ENCODE data around the gene ACACA.

ACACA gene

DNA sequence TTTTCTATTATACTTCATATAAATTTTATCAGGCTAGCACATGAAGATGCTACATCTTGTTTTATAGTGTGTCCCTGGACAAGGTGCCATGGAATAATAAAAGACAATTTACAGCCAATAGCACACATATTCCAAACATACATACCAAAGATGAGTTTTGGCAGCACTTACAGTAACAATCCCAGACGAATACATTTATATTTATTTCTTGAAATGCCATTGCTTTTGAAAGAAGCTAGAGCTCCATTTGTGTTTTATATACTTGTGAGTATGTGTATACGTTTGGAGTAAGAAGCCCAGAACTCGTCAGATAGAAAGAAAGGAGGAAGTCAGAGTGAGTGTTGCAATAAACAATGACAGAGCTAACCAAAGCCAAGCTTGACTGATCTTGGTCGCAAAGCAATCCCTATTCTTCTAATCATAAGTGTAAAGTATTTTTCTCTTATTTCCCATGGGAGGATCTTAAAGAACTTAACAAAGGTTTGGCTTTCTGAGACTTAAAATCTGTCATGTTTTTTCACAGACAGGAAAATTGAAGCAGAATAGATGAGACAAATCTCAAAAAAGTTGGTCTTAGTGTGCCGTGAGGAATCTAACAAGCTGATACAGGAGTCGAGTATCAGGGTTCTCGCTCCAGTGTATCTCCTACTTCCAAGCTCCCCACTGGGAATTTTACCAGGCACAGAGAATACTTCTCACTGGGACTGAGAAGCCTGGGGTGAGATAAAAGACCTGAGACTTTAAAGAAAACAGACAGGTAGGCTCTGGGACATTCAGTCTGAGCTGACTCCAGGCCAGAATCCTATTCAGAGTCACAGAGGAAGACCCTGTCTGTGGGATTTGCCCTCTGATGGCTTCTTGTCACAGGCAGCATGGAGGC lies 282.5 kb downstream of the ACACA start:
- no peak for DNase-seq

DNA sequence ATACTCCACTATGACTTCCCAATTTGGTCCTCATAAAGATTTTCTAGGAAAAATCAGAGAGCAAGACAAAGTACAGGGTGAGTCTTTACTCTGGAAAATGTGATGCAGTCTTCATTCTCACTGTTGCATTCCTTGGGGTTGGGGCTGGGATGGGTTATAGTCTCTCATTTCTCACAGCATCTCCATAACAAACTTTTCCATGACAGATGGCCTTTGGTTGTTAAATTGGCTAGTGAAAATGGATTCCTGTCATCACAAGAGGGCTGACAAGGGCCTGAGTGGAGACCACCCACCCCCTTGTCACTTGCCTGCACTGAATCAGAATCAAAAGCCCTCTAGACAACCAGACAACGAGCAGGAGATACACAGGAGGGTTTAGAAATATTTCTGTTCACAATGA lies 283.2 kb downstream of the ACACA start:
- DNase-seq = no peak

DNA sequence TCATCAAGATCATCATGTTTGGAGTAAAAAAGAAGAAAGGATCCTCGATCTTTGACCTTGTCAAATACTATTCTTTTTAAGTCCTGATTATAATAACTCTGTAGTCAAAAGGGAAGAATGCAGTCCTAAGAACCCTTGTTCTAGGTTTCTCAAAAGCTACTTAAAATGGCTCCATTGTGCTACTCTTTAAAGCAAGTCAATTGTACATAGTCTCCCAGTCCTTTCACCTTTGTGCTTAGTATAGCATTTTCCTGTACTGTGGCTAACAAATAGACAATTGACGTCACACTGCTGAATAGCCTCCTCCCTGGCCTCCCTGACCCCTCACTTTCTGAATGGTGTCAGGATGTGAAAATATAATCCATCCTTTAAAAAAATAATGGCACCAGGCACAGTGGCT lies 285.0 kb downstream of the ACACA start:
- no peak for DNase-seq

DNA sequence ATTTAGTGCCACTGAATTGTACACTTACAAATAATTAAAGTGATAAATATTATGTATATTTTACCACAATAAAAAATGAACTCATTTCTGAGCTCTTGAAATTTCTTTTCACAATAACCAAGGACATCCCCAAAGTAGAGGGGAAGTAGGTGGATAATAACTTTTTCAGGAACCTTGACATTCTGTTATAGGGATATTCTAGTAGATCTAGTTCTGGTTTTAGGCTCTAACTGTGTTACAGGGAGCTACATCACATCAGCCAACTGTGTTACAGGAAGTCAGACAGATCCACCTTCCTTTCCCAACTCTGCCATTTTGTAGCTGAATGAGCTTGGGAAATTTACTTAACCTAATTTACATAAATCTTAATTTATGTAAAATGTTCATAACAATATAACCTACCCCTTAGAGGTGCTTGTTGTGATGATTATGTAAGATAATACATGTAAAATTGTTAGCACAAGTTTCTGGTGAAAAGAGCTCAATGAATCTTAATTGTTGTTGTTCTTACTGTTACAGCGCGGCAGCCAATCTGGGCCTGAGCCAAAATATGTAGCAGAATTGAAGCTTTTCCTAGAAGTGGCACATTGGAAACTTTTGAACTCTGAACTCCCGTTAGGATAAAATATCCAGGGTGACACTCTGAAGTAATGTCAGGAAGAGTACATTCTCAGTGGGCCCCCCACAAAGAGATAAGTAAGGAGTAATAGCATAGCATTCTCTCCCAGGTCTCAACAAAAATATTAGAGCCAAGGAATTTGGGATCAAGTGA lies 288.1 kb downstream of the ACACA start:
- no peak for DNase-seq

DNA sequence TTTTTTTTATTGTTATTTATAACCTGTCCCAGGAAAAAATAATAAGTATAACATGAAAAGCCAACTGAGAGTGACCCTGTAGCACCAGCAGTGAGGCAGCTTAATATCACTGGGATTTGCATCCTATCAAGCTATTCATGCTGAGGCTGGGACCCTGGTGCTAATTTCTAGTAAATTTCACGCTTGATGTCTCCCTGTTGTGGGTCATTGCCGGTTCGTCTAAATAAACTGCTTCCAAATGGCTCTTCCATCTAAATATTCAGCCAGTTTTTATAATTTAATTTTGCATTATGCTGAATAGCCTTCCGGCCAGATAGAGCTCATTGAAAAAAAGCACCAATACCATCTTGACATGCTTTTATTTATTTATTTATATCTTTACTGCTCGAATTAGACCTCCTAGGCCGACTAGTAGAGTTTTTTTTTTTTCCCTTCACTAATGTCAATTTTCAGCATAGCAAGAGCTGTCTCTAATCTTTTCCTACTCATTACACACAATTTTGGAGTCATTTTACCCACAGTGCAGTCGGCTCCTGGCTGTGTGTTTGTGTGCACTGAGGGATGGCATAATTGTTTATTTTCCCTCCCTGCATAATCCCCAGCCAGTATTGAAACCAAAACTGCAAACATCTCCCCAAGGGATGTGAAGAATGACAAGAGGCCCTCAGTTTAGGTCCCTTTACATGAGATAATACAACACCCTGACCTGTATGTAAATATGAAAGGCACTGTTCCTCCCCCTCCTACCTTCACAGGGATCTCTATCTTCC lies 289.1 kb downstream of the ACACA start:
- no peak for DNase-seq

DNA sequence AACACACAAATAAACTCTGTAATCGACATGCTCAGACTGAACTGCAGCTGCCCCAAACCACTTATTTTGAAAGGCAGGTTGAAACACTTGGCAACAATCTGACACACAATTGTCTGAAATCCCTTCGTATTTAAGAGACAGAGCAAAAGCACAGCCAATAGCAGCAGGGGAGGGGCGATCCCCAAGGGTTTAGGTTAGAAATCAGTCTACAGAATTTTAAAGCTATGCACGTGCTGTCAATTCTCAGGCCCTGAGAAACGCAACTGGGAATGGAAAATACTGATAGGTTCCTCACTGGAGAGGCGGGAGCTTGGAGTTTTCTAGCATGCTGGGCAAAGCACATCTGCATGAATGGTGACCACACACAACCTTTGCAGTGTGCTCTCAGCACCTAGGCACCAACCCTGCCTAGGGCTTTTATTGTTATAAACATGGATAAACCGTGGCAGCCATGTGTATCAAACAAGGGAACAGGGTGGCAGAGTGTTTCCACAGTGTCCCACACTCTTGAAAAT lies 289.9 kb downstream of the ACACA start:
- DNase-seq = no peak

DNA sequence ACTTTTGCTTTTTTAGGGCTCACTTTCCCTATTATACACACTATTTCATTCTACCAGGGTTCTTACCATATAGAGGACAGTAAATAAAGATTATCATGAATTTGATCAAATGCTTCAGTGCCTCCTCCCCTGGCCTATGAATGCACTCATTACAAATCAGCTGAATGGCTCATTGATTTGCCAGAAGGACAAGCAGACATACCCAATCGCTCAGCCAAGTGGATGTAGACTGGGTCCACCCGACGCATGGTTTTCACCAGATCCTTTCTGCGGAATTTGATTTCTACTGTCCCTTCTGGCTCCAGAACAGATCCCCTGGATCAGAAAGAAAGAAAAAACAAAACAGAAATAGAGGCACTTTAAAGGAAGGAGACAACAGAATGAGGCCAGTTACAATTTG lies 295.3 kb downstream of the ACACA start:
- DNase-seq = no peak

DNA sequence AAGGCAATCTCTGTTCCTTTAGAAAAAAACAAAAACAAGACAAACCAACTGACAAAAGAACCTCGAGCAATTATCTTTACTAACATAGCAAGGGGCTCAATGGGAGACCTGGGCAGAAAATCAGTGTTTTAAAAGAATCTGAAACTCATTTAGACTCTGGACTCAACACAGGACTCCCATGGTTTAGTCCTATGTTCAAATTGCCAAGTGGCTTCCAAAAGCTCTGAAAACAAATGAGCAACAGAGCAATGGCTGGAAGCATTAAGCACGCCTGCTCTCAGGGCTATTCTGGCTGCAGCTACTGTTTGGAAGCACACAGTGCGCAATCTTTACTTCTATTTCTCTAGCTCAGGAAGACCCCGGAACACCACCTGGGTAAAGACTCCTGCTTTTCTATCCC lies 295.9 kb downstream of the ACACA start:
- DNase-seq = no peak

DNA sequence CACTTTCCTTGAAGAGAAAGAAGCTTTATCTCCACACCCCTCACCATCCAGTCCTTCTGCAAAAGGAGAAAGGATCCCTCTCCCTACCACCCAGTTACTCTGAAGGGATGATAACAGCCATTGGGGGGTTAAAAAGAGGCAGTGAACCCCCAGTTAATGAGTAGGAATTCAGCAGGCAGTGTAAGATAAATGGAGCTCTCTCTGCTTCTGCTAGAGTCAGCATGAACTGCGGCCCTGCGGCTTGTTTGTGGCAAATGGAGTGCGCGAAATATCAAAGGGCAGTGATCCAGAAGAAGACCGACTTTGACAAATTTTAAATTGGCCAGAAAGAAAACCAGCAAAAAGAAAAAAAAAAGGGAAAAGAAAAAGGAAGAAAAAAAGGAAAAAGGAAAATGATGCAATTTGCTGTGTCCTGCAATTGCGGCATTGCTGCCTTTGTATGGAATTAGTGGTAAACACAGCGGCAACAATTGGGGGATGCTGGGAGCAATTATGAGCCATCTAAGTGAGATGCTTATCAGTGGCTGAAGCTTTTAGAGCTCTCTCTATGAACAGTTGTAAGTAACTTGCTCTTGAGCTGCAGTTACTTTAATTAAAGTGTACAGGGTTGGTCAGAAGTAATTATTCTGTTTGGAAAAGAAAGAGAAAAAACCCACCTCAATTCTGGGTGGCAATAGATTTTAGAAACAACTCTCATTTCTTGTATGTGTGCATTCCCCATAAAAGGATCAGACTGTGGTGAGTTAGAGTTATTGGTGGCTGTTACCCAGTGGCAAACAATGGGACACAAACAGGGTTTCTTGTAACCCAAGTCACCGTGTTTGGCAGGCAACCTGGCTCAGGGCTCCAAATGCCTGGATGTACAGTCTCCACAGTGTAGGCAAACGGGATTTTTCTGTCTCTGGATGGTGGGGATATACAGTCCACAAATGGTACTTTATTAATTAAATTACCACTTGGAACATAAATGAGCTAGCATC lies 296.6 kb downstream of the ACACA start:
- no peak for DNase-seq

DNA sequence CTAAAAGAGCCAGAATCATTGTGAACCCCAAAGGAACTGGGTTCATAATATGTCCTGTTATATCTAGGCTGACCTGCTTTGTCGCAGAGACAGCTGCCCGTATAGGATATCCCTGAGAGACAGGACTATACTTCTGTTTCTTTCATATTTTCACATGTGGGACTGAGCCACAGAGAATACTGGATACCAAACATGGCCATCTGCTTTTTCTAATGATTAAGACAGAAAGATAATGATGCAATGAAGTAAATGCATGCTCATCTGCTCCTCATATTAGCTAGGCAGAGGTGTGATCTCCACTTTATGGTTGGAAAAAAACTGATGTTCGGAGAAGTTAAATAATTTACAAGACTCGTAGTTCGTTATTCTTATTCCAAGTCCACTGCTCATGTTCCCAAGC lies 297.5 kb downstream of the ACACA start:
- DNase-seq = no peak

DNA sequence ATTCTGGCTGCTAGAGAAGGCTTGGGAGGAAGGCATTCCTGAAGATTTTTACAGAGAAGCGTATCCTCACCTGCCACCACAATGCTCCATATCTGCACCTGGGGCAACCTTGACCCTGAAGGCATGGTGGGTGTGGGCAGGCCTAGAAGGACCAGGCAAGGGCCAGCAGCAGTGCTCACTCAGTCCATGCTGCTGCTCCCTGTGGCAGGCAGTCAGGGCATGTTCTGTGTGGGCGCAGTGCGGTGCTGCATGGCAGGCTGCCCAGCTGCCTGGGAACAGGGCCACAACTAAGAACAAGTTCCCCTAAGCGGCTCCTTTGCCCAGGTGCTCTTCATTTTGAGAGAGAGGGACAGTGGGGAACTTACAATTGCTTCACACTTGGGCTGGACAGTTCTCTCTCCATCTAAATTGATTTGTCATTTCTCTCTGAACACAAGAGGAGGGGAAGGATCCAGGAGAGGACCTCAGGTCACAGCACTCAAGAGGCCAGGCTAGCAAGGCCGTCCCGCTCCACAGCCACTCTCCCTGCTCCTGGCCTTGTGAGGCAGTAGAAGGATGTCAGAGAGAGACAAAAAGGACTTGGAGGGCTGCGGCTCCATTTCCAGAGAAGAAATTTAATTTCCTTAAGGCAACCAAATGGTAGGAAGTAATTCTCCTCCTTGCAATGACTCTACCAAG lies 299.1 kb downstream of the ACACA start:
- DNase-seq = no peak

DNA sequence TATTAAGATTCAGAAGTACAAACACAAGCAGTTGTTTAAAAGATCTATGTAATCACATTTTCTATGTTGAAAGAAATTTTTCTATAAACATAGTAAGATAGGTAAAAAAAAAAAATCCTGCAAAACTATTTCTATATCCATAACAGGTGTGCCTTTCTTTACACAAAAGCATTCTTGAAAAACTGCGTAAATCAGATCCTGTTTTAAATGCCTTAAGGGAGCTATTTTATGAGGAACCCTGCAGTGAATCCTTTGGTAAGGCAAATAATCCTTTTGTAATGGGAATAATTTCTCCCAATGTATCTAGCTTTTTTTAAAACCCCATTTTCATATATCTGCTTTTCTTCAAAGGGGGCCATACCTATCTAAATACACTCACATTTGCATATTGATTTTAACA lies 300.6 kb downstream of the ACACA start:
- DNase-seq = no peak

DNA sequence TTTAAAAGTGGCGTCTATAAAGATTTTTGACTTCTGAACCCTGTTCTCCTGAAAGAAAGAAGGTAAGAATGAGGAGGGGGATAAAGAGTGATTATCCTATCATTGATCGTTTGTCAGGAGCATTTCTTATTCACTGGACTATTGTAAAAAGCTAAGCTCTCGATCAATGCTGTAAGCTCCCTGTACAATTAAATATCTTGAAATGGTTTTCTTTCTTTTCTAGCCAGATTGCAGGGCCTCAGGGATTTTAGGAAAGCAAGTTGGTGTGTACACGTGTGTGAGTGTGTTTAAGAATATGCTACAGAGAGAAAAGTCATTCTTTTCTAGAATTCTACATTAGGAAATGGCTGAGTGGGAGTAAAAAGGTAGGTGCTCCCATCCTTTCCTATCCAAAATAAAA lies 303.4 kb downstream of the ACACA start:
- no peak for DNase-seq

DNA sequence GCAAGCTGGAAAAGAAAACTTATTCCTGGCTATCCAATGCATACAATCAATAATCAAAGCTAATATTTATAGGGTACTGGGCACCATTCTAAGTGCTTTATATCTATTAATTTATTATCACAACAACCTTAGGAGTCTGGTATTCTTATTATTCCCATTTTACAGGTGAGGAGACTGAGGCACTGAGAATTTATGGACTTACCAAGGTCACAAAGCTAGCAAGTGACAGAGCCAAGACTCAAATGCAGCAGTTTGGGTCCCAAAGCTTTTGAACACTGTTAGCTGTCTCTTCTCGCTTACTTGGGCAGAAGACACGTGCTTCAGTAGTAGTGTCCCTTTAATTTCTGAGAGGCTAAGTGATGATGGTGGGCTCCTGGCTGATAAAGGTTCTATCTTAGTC lies 305.3 kb downstream of the ACACA start:
- DNase-seq = no peak

DNA sequence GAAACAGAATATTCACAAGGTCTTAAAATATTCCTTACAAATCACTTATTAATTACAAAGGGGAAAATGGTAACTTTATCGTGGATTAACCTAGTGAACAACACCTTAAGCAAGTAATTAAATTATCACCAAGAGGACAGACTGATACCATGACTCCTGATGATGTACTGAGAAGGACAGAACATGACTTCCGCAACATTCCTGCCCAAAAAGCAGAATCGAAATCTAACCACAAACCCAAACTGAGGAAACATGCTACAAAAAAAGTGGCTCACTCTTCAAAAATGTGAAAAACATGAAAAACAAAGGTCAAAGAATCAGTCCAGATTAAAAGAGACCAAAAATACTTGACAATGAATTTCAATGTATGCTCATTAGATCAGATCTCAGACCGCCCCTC lies 306.4 kb downstream of the ACACA start:
- DNase-seq = no peak

DNA sequence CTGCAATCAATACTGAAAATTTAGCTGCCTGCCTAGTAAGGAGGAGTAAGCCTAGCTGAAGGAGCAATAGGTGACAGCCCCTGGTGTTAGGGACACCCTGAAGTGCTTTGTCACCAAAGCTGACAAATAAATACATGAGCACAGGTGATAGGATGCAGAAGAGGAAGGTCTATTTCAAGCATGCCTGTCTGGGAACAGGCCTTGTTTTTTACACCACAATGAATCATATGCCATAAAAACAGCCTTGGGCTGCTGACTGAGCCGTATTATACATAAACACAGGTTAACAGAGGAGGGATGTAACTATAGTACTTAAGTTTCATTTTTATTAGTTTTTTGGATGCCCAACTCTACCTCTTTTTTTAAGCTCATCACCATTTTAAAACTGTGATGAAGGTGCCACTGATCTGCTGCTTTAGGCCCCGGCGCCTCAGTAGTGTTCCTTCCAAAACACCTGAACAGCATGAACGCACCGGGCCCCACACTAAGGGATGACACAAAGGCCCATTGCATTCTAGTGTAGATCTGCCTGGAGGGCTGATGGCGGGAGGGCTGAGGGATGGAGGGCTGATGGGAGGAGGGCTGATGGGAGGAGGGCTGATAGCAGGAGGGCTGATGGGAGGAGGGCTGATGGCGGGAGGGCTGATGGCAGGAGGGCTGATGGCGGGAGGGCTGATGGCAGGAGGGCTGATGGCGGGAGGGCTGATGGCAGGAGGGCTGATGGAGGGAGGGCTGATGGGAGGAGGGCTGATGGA lies 307.5 kb downstream of the ACACA start:
- no peak for DNase-seq

DNA sequence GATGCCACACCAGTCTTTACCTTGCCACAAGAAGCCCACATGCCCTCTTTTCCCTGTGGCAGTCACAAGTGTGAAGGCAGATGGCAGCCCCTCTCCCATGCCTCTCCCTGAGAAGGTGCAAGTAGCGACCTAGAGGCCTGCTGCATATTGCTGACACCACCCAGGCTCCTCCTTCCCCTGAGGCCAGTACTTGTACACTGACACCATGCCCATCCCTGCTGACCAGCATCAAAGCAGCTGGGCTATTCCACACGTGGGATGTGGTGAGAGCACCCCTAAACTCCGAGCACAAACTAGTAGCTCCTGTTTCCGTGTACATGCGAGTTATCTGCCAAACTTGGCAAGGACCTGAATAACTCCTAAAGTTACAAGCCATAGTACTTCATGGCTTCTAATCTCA lies 308.5 kb downstream of the ACACA start:
- no peak for DNase-seq

DNA sequence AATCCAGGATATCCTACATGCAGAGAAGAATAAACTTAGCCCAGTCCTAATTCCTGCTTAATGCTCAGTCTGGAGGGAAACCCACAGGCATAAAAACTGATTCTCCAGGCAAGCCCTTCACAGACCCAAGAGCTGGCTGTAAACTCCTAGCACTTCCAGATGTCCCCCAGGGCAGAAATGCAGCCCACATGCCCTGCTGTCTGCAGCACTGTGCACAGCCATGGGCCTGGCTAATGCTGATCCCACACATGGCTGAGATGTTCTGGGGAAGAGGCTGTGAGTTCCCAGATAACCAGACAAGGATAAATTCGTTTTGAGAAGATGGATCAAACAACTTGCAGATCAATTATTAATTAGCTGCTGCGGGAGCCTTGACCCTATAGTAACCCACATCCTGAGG lies 309.5 kb downstream of the ACACA start:
- no peak for DNase-seq

DNA sequence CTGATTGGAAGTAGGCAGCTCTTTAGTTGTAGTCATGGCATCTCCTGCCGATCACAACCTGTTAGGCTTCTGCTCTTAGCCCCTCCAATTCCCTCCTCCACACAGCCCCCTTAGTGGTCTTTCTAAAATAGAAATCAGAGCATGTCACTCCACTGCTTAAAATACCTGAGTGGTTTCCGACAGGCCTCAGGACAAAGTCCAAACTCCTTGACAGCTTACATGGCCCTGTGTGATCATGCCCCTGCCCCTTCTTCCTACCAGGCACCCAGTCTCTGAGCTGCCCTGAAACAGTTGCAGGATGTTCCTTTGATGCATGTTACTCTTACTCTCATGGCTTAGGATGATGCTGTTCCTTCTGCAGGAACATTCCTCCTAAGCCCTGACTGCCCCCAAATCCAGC lies 310.6 kb downstream of the ACACA start:
- no peak for DNase-seq

DNA sequence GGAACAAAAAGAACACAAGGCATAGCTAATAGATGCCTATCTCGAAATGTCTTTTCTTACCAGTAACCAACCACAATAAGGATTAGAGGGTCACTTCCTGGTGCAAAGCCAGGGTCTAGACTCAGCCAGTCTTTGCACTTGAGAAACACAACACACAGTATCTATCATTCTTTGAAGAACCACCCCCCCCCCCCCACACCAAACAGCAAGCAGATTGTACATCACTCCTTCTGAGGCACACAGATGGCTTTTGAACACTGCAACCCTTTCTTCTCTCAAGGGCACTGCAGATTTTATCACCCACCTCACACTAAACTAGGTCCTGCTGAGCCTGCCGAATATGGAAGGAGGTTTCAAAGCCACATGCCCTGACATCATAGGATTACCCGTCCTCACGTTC lies 312.2 kb downstream of the ACACA start:
- DNase-seq = no peak

DNA sequence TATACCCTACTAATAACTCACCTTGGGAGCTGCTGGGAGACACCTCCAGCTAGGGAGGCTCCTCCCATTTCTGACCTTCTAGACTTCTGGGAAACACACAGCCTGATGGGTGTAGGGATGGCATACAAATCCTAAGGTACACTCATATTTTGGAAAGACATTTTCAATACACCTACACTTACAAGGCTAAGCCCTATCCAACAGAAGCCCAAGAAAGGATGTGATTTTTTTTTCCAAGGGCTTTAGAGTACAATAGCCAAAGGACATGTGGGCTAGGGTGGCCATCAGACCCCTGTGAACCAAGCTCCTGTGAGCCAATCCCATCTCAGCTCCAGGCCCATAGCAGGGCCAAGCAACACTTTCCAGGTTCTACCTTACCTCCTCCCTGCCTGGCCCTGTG lies 313.9 kb downstream of the ACACA start:
- DNase-seq = no peak

Data from CD4-positive, alpha-beta T cell treated with Interleukin-12 subunit alpha and Interleukin-12 subunit beta, for 1 hour (primary cell).